Measurements from ENCODE around the gene KRTAP3-3.
A peak's percentile ranks its signal among the peaks of the same experiment; 100 is the strongest.

The KRTAP3-3 gene

DNA sequence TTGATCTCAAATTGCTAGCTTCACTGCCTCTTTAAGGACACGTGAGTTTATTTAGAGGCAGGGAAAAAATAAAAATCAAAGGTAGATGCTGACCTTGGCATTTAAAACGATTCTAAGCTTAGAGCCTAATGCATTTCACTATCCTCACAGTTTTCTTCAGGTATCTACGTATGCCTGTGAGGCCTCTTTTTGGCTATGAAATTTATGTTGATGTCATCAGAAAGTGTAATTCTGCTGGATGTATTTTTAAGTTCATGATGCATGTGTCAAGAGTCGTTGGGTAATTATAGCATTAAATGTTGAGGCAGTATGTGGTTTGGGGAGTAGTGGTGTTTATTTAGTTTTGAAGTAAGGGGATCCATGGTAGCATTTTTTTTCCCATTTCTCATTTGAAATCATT, 10.0 kb upstream of the KRTAP3-3 start:
- DNase-seq = no peak

- no peak for DNase-seq
Measured at GRCh38 chr17:41002814-41003213, 8.8 kb upstream of the KRTAP3-3 start.

DNA sequence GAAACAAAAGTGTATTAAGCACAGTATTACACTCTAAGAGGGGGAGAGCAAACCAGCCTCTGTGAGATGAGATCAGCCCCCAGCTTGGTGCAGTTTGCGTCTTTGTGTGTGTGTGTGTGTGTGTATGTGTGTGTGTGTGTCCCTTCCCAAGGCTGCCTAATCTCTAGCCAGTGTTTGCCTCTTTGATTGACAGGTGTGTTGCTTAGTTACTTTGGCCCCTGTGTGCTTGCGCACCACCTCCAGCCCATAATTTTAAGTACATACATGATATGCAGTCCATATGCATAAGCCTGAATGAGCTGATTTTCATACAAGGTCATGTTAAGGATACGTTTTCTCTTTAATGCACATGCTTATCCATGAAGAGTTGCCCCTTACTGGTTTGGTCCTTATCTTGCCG, 7.8 kb upstream of the KRTAP3-3 start:
- no peak for DNase-seq

DNA sequence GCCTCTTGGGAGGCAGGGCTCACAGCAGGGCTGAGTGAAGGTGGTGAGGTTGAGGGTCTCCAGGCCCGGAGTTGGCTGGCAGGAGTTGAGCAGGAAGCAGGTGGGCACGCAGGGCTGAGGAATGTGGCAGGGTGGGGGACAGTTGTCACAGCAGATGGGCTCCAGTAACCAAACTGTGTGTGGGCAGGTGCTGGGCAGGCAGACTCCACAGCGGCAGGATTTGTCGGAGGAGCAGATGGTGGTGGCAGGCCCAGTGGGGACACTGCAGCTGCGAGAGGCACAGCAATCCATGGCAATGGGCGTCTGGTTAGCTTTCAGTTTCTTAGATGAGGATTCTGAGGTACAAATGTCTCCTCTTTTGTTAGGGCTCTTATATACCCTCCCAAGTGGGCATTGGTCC, 5.6 kb upstream of the KRTAP3-3 start, which contains the start of gene KRTAP3-2:
KRTAP3-2 (minus strand) TSS at position 344 of the 400 bp plus-strand sequence; CDS start at position 291, 53 bp downstream.
- DNase-seq = peak; percentile 31

- DNase-seq = no peak
Measured at GRCh38 chr17:40997361-40997760, 3.4 kb upstream of the KRTAP3-3 start.

DNA sequence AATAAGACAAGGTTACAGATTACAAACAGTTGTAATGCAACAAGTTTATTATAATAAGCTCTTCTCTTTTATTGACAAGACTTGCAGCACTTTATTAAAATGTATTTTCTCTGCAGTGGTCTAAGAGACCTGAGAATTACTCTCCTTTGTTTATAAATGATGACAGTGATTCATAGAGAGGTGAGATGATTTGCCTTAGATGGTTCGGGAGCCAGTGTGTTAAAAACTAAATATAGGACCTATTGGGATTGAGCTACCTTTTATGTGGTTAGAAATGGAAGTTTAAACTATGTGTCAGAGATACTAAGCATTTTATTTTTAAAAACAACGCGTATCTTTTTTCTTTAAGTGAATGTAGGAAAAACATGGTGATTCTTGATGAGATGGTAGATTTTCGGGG, 2.9 kb upstream of the KRTAP3-3 start:
- no peak for DNase-seq

GRCh38 chr17:40995116-40995515, 1.2 kb upstream of the KRTAP3-3 start:
- DNase-seq = no peak

DNA sequence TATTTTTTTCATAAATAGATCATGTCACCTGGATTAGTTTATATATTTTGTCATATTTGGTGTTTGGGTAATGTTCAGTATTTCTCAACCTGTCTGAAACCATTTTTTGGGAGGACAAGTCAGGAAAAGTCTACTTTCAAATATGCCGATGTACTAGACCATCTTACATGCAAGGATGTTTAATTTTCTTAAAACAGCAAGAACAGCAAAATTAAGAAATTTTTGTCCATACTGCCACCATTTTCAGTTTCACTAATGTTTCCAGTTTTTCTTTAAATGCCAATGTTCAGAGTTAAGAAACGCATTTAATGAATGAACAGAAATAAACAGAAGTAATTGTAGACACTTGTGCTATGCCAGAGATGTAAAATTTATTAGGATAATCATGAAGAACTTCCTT, 880 bp downstream of the KRTAP3-3 start:
- DNase-seq = no peak

DNA sequence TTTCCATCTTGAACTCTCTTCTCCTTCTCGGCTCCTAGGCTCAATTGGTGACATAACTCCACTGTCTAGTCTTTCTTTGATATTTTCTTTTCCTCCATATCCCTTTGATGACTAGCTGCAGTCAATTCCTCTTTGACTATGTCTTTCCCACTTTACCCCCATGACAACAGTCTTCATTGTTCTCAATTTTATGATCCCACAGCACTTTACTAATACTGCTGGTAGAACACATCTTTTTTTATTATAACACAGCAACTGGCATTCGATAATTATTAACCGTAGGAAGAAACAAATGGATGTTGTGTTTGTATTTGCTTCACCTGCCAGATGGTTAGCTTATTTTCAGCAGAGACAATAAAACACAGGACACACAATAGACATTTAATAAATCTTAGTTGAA, 1.3 kb downstream of the KRTAP3-3 start:
- no peak for DNase-seq

- DNase-seq = no peak
Measured at GRCh38 chr17:40986920-40987319, 7.0 kb downstream of the KRTAP3-3 start.

DNA sequence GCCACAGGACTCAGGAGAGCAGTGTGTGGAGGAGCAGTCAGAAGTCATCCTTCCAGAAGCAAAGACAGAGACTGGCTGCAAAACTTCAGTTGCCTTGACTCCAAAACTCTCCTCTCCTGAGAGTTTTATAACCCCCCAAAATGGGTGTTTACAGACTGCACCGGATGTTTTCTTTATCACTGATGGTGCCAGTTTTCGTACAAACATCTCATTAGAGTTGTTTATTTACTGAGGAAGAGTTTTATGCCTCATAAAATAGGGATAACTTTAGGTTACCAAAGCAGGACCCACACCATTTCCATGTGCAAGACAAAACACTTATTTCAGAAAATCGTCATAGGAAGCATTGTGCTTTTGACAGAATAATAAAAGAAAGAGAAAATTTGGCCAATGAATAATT, 9.7 kb downstream of the KRTAP3-3 start, which contains the start of gene KRT40:
KRT40 (minus strand) TSS at position 101 of the 400 bp plus-strand sequence; CDS start at position 48, 53 bp downstream.
- DNase-seq = no peak

DNA sequence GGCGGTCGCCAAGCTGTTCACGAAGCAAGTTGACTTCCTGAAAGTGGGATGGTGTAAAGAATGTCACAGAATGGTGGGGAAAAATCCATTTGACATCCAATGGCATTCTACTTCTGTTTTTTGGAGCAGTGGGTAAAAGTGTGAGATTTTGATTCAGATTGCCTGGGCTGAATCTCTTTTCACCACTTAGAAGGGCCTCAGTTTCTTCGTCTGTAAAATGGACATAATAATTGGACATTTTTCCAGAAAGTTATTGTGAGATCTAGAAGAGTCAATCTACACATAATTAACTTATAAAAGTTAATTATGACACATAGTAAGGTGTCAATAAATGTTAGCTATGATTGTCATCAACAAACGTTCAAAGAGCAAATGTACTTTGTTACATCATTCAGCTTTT, 12.8 kb downstream of the KRTAP3-3 start:
- DNase-seq = no peak

DNA sequence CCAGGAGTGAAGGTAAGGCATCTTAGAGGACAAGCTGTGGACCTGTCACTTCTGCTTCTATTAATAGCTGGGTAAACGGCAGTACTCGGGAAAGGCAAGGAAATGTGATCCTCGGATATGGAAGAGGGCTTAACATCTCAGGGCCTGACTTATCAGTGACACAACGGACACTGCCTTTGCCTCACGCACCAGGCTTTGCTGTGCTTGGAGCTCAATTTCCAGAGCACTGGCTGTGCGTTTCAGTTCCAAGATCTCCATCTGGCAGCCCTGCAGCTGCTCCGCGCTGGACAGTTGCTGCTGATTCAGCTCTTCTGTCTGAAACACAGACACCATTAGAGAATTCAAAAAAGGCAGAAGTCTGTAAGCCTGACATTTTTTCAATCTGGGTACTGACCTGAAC, 13.4 kb downstream of the KRTAP3-3 start:
- peak; percentile 22 for DNase-seq

DNA sequence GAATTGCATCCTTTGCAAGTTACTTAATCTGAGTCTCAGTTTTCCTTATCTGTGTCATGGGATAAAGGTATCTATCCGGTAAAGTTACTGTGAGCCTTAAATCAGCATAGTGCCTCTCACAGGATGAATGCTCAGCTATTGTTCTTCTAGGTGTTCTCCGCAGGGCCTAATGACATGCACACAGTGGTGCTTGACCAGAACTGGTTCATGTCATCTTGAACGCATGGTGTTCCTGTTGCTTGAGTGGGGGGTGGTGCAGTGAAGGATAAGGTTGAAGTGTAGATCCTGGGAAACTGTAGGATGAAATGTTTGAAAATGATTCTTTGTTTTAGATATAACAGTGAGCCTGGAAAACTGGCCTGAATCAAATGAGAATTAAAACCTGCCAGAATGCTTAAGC, 13.8 kb downstream of the KRTAP3-3 start:
- DNase-seq = no peak

GRCh38 chr17:40978575-40979151, 15.3 kb downstream of the KRTAP3-3 start:
- DNase-seq = no peak

DNA sequence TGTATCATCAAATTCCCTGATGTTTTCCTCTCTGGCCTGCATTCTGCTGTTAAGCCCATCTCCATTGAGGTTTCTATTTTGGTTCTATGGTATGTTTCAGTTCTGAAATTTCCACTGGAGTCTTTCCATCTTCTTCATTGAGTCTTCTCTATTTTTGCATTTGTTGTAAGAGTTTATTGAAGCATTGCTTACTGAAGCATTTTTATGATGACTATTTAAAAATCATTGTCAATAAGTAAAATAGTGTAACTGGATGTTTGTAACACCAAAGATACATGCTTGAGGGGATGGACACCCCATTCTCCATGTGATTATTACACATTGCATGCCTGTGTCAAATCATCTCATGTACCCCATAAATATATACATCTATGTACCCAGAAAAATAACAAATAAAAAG, 18.4 kb downstream of the KRTAP3-3 start:
- DNase-seq = no peak

GRCh38 chr17:40974366-40974765, 19.6 kb downstream of the KRTAP3-3 start:
- DNase-seq = no peak

DNA sequence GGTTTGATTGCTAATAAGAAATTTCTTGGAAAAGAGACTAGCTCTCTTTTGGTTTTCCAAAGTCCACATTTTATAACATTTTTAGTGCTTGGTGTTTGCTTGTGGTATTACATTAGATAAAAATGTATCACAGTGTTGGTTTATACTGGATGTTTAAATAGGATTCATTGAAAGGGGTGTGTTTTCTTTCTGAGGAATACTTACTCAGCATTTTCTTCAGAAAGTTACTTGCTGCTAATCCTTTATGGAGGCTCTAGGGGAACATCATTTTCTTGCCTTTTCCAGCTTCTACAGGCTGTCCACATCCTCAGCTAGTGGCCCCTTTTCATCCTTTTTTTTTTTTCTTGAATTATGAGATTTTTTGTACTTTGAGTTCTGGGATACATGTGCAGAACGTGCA, 26.4 kb downstream of the KRTAP3-3 start:
- DNase-seq = no peak

- DNase-seq = no peak
Measured at GRCh38 chr17:40966848-40967247, 27.1 kb downstream of the KRTAP3-3 start, which contains the start of gene KRT39. TSS of gene KRT39 (minus strand) at chr17:40966948. CDS start at chr17:40966856, 92 bp downstream.

DNA sequence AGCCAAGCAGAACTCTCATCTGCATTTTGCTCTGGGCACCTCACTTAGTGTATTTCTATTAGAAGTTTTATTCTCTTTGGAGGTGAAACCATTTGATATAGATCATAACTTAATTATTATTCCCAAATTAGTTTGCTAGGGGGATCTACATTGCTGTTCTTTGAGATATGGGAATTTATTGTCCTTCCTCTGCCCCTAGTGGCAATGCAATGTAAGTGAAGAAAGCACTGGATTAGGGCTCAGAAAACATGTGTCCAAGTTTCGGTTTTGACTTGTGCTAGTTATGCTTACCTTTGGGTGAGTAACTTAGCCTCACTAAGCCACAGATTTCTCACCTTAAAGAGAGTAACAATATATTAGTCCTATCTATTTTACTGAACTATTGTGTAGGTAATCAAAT, 30.1 kb downstream of the KRTAP3-3 start:
- peak; percentile 3 for DNase-seq

DNA sequence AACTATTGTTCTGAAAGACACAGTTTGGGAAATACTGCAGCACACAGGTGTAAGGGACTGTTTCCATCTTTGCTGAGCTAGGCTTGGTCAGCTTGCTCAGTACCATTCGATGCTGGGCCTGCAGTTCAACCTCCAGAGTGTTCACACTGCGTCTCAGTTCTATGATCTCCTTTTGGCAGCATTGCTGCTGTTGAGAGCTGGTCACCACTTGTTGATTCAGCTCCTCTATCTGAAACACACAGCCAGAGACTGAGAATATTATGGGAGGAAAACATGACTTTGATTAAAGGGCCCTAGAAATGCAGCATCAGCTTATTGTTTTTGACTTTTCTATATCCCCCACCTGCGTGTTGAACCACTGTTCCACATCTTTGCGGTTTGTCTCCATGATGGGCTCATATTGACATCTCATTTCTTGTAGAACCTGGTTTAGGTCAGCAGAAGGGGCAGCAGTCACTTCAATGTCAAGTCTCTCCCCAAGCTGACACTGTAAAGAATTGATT, 31.9 kb downstream of the KRTAP3-3 start:
- DNase-seq = no peak

DNA sequence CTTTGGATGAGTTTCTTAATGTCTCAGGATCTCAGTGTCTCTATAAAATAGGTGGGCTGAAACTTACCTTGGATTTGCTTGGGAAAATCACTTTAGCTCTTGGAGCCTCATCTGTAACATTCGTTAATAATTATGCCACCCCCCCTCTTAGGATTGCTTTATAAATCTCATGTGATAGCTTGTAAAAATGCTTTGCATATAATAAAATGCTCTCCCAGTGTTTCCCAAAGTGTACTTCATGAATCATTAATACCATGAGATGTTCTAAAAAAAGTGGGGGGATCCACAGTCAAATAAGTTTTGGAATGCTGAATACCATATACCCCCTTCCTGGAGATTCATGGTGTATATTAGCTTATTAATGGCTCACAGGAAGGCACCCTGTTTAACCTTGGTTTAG, 32.4 kb downstream of the KRTAP3-3 start:
- DNase-seq = no peak

DNA sequence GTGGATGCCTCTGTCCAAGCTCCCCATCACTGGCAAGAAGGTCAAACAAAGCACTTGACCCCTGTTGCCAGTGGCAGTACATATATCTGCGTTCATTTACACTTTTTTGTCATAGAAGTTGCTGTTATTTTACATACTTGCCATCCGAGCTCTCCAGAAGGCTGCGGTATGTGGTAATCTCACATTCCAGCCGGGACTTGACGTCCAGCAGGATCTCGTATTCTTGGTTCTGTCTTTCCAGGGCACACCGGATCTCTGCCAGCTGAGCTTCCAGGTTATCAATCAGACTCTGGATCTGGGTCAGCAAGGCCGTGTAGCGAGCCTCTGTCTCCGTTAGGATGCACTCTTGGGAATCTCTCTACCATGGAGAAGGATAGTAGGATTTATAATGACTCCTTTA, 33.8 kb downstream of the KRTAP3-3 start:
- no peak for DNase-seq

GRCh38 chr17:40958086-40958953, 35.6 kb downstream of the KRTAP3-3 start:
- DNase-seq = no peak
